GM21825 (cell line): ENCODE data around the gene ETHE1.
"Not testable (repeated sequence)": the region's sequence is repeated elsewhere in the genome, so short reads cannot be mapped to it uniquely, and the experiment has no call there.

Experiments used
- ATAC-seq: cut with Tn5 transposase; IDR thresholded peaks from one replicate; pipeline ENCODE4 v1.9.1; 2021; ENCODE audit warnings: mild to moderate bottlenecking, moderate library complexity; ENCODE audit not compliant: unreplicated experiment

ETHE1 gene

DNA sequence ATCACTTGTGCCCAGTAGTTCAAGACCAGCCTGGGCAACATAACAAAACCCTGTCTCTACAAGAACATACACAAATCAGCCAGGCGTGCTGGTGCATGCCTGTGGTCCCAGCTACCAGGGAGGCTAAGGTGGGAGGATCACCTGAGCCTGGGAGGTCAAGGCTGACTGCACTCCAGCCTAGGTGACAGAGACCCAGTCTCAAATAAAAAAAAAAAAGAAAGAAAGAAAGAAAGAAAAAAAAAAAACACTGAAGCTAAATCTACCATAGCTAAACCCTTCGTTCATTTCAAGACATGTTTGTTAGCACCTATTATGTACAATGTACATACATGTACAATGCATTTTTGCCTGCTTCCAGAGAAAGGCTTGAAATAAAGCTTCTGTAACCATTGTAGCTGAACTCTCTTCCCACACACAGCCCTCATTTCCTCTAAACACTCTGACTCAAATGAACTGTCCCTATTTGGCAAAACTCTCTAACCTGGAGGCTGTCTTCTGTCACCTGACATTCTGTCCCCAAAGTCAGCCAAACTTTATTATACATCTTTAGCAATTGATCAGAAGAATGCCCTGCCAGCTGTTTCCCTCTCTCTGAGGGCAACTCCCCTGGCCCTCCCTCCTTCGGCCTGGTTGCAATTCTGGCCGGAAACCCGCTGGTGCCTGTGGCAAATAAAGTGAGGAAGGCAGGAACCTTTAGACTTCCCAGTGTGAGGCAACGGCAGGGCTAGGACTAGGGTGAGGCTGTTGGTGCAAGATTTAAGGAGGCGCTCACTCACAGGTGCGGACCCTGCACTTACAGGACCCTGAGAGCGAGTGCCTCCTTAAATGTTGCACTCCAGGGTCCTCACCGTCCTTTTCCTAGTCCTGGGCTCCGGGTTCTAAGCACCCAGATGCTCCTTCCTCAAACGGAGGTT is 1.8 kb downstream of the ETHE1 start:
- ATAC-seq, result no peak

DNA sequence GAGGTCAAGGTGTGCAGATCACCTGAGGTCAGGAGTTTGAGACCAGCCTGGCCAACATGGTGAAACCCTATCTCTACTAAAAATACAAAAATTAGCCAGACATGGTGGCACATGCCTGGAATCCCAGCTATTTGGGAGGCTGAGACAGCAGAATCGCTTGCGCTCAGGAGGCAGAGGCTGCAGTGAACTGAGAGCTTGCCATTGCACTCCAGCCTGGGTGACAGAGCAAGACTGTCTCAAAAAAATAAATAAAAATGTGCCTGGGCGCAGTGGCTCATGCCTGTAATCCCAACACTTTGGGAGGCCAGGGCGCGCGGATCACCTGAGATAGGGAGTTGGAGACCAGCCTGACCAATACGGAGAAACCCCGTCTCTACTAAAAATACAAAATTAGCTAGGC is 3.3 kb downstream of the ETHE1 start:
- not testable (repeated sequence) for ATAC-seq

DNA sequence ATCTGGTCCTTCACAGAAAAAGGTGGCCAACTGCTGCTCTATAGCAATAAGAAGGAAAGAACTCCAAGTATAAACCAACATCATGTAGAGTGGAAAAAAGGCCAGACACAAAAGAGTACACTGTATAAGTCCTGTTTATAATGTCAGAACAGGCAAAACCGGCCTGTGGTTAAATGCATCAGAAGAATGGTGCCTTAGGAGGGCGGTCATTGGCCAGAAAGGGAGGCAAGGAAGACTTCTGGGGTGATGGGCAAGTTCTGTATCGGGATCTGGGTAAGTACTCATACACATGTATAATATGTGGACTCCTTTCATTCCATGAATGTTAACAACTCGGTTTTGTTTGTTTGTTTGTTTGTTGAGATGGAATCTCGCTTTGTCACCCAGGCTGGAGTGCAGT is 4.1 kb downstream of the ETHE1 start:
- ATAC-seq, result no peak

DNA sequence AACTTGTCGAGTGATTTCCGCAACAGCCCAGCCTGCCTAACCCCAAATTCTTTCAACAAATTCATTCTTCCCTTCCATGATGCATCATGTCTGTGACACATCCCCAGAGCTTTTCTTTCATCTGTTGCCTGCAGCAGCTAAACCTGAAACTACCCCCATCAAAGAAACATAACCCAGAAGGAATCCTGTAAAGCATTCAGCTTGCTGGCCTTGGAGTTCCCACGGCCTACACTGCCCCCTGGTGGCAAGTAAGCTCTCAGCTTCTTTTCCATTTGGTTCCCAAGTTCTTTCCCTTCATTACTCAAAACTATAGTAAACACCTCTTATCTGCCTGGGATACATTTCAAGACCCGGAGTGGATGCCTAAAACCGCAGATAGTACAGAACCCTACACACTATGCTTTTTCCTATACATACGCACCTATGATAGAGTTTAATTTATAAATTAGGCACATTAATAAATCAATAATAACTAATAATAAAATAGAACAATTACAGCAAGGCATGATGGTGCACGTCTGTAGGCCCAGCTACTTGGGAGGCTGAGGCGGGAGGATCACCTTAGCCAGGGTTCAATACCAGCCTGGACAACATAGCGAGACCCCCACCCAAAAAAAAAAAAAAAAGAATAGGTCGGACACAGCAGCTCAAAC is 7.4 kb downstream of the ETHE1 start:
- ATAC-seq, result no peak

DNA sequence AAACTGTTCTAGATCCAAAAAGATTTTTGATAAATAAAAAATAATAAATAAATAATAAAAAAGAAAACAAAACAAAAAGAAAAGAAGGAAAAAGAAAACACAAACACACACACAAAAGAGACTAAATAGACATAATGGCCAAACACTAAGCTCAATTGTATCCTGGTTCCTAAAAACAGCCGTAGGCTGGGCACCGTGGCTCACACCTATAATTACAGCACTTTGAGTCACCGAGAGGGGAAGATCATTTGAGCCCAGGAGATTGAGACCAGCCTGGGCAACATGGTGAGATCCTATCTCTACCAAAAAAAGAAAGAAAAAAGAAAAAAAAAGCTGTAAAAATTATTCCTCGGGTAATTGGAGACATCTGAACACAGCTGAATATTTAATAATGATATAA is 8.9 kb downstream of the ETHE1 start:
- no peak for ATAC-seq

DNA sequence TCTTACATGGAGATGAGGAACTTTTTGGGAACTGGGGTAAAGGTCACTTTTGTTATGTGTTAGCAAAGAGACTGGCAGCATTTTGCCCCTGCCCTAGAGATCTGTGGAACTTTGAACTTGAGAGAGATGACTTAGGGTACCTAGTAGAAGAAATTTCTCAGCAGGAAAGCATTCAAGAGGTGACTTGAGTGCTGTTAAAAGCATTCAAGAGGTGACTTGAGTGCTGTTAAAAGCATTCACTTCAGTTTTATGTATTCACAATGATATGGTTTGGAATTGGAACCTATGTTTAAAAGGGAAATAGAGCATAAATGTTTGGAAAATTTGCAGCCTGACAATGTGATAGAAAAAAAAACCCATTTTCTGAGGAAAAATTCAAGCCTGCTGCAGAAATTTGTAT is 14.6 kb downstream of the ETHE1 start:
- not testable (repeated sequence) for ATAC-seq

DNA sequence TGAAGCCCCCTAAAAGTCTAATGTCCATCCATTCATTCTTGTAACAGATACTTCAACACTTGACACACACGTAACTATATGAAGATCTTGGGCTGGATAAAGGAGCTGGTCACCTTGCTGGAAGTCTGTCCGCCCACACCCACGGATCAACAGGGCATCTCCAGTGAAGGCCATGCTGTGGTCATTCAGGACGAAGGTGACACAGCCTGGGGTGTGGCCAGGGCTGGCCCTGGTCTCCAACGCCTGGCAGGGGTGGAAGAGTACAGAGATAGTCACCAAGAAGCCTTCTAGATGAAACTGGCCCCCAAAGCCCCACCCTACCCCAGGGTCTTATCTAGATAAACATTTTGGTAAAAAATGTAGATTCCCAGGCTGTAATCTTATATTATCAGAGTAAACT is 15.7 kb downstream of the ETHE1 start:
- no peak for ATAC-seq

DNA sequence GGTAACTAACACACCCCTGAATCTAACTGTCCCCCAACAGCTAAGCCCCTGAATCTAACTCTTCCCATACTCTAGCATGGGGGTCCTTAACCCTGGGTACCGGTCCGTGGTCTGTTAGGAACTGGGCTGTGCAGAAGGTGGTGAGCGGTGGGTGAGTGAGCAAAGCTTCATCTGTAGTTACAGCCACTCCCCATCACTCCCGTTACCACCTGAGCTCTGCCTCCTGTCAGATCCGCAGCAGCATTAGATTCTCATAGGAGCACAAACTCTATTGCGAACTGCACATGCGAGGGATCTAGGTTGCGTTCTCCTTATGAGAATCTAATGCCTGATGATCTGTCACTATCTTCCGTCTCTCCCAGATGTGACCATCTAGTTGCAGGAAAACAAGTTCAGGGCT is 16.3 kb downstream of the ETHE1 start:
- ATAC-seq, result no peak

DNA sequence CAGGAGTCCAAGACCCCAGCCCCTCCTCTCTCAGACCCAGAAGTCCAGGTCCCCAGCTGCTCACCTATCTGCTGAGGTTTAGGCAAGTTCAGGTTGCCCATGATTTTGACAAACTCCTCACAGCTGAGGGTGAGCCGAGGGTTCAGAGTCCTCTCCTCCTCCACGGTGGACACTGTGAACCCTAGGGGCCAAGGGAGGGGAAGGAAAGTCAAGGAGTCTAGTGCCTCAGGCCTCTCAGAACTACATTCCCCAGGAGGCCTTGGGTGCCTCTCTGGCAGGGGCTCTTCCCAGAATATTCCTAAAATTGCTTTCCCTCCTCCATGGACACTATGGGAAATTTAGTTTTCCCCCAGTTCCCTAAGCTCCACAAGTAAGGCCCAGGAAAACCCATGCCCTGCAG is 19.1 kb downstream of the ETHE1 start:
- ATAC-seq, result no peak

DNA sequence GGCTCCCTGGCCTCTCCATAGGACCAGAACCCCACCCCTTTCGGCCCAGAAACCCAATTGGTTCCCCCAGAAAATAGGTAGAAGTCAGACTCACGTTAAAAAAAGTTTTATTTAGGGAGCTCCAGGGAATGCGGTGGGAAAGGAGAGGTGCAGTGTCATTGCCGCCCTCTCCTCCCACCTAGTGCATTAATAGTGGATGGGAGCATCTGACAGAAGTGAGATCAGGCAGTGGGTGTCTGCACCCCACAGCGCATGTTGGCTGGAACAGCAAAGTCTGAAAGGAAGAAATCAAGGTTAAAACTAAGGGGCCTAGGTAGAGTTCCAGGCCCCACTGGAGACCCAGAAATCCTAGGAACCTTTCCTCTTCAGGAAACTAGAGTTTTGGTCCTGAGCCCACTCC is 20.4 kb downstream of the ETHE1 start:
- no peak for ATAC-seq

DNA sequence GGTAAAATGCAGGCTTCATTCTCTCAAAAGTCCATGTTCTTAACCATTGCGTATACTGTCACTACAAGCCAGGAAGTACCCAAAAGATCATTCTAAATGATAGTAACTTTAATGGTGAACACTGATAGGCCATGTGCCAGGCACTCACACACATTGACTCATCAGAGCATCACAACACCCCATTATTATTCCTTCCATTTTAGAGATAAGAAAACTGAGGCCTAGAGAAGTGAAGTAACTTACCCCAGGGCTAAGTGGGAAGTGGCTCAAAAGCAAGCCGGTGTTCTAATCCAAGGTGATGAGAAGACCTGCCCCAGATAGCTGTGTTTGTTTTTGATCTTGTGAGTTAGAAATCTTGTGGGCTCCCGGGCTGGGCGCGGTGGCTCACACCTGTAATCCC is 21.1 kb downstream of the ETHE1 start:
- ATAC-seq, result no peak

DNA sequence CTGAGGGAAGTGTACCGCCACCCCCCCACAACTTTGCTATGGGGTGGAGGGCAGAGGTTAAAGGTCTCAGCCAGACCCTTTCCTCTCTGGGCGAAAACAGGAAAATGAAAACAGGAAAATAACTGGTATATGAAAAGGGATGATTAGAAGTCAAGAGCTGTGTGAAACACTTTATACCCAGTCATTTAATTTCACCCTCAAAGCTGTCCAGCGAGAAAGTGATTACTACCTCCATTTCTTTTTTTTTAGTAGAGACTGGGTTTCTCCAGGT is 21.9 kb downstream of the ETHE1 start:
- ATAC-seq, result no peak

DNA sequence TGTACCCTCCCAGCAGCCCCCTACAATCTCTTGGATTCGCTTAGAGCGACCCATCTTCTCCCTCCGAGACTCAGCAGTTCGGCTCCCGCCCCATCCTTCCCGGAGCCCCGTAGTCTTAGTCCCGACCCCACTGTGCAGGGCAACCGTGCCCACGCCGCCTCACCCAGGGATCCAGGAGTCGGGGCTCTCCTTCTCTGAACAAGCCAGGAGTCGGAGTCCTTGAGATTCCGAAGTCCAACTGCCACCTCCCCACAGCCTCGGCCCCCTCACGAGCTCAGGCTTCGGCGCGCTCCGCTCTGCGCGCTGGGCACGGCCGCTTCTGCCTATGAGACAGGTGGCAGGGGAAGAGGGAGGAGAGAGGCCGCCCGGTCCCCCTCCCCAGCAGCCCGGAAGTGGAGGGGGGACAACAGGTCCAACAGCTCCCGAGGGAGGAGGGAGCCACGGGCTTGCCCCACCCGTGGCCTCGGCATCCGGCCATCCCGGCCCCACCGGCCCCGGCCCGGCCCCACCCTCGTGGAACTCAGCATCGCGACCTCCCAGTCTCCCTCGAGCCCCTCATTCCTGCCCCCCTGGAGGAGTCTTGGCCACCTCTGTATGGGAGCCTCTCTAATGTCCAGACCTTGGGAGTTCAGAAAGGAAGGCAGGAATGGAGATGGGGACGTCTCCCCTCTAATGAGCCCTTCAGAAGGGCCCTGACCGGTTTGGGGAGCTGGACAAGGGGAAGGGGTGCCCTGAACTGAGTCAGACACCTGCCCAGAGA is 22.4 kb downstream of the ETHE1 start, which contains the start of gene PHLDB3:
Gene PHLDB3, minus strand, starts transcription at position 321 of the 760 bp plus-strand sequence. CDS start 628 bp downstream, outside the sequence.
- peak; percentile 21 for ATAC-seq

DNA sequence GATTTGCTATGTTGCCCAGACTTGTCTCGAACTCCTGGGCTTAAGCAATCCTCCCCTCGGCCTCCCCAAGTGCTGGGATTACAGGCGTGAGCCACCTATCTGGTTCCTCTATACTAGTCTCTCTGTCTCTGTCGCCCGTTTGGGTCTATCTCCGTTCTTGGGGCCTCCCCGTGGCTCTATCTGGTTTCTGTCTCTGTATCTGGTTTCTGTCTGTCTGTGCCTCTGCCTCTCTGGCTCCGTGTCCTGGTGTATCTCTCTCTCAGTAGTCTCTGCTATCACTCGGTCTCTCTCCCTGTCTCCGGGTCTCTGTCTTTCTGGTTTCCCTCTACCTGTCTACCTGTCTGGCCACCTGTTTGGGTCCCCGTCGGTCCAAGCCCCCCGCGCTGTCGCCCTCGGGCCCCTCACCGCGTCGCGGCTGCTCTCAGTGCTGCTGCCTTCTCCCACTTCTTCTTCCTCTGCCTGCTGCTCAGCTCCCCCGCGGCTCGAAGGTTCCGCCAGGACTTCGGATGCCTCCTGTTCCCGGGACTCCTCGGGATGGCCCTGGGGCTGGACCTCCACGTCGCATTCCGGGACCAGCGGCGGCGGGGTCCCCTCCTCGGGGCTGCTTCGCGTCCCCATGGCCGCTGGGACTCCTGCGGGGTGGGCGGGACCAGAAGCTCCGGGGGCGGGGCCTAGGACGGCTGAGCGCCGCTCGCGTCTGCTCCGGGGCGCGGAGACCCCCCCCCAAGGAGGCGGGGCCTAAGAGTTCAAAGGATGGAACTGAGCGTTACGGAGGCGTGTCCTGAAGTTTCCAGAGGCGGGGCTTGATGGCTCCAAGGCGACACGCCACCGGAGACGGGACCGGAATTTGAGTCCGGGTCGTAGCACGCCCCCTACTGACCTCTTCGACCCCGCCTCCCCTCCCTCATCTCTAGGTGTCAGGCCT is 23.2 kb downstream of the ETHE1 start:
- ATAC-seq, result peak; percentile 83

DNA sequence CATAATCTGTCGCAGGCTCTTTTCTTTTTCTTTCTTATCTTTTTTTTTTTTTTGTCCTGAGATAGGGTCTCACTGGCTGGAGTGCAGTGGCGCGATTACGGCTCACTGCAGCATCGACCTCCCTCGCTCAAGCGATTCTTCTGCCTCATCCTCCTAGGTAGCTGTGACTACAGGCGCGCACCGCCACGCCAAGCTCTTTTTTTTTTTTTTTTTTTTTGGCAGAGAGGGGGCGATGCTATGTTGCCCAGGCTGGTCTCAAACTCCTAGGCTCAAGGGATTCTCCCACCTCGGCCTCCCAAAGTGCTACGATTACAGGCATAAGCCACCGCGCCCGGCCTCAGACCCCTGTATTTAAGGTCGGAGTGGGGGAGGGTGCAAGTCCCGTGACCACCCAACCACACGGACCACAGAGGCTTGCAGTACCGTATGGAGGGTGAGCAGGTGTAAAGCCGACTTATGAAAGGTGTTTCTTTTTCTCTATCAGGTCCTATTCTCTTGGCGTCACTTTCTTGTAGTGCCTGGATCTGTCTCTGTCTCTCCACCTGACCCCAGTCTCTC is 24.5 kb downstream of the ETHE1 start:
- no peak for ATAC-seq

DNA sequence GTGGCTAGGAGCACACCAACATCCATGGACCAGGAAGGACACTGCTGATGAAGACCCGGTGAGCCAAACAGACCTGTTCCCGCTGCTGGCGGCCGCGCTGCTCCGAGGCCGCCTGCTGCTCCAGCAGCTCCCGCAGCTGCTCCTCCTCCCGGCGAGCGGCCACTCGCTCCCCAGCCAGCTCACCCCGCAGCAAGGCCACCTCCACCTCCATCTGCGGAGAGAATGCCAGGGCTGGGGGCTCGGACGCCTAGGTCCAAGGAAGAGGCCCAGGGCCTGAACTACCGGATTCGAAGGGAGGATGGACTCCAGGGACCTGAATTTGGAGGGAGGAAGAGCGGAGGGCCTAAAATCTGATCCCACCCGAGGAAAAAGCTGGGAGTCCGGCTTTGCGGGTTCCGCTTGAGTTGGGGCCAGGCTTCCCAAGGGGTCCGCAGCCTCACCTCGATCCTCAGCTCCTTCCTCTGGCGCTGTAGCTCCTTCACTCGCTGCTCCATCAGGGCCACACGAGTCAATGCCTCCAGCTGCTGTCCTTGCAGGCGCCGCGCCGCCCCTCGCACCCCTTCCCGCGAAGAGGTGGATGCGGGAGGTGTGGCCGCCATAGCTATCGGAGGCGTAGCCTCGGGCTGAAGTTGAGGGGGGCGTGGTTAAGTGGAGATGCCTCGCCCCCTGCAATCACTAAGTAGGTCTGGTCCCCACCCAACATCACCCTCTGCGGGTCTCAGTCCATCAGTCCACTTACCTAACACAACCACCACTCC is 25.2 kb downstream of the ETHE1 start:
- no peak for ATAC-seq

DNA sequence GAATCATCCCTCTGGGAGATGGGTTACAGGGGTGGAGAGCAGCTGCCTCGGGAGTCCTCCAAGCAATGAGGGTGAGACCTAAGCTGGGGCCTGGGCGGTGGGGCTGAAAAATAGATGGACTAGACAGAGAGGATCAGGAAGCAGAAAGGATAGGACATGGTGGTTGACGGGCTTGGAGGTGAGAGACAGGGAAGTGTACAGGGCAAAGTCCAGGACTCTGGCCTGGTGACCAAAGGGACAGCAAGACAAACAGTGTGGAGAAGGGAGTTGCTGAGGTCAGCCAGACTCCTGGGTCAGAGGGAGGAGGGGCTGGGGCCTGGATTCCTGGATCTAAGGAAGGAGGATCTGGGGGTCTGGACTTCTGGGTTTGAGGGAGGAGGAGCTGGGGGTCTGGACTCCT is 28.0 kb downstream of the ETHE1 start:
- ATAC-seq, result no peak

DNA sequence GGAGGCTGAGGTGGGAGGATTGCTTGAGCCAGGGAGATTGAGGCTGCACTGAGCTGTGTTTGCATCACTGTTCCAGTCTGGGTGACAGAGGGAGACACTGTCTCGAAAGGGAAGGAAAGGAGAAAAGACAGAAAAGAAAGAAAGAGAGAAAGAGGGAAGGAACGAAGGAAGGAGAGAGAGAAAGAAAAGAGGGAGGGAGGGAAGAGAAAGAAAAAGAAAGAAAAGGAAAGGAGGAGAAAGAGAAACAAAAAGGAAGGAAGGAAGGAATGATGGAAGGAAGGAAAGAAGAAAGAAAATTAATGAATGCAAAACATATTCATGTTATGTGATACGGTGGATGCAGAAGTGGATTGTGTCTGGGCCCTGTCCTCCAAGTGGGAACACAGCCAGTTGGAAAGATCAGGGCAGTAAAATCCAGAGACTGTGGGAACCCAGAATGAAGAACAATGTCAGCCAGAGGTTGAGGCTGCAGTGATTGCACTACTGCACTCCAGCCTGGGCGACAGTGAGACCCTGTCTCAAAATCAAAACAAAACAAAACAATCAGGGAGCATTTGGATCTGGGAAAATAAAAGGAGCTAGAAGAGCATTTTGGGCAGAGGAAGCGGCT is 28.7 kb downstream of the ETHE1 start:
- no peak for ATAC-seq

DNA sequence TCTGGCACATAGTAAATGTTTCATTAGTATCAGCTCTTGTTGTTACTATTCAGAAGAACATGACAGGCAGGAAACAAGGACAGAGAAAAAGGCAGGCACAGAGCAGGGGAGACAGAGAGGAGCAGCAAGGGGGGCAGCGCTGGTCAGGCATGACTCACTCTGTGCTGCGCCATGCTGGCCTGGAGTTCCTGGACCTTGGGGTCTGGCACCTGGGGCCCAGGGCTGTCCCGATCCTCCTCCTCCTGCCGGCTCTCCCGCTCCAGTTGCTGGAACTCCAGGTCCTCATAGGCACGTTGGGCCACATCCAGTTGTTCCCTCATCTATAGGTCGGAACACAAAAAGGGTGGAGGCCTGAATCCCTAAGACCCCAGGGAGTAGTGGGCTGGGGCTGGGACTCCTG is 30.0 kb downstream of the ETHE1 start:
- no peak for ATAC-seq
